Stimulated activated CD4-positive, alpha-beta T cell treated with anti-CD3 and anti-CD28 coated beads, Interleukin-15, amount 100 ng/mL, for 24 hours (primary cell): ENCODE measurements around the gene DLL3.
"Not testable (repeated sequence)": the region's sequence is repeated elsewhere in the genome, so short reads cannot be mapped to it uniquely, and the experiment has no call there.

Experiments used
- DNase-seq: peaks from one replicate; pipeline ENCODE4 v3.0.0-alpha.2; 2020

Gene DLL3

GRCh38 chr19:39498798-39499642, at the start of gene DLL3:
DLL3 (plus strand) TSS chr19:39498947; CDS start chr19:39498975, 28 bp downstream.
- peak; percentile 41 for DNase-seq

GRCh38 chr19:39449116-39449797, 49.5 kb upstream of the DLL3 start:
- DNase-seq = no peak

- DNase-seq = not testable (repeated sequence)
These were observed 47.5 kb upstream of the DLL3 start for GRCh38 chr19:39451257-39451656.

GRCh38 chr19:39463403-39463802, 35.3 kb upstream of the DLL3 start:
- no peak for DNase-seq

GRCh38 chr19:39465956-39466747, 32.6 kb upstream of the DLL3 start:
- DNase-seq = no peak

GRCh38 chr19:39467941-39468340, 30.8 kb upstream of the DLL3 start:
- no peak for DNase-seq

- DNase-seq = no peak
These were observed 29.7 kb upstream of the DLL3 start for GRCh38 chr19:39469036-39469435.

GRCh38 chr19:39469567-39469966, 29.2 kb upstream of the DLL3 start:
- no peak for DNase-seq

GRCh38 chr19:39470724-39471339, 27.9 kb upstream of the DLL3 start:
- peak; percentile 24 for DNase-seq

GRCh38 chr19:39471756-39472536, 26.8 kb upstream of the DLL3 start:
- no peak for DNase-seq

- no peak for DNase-seq
These were observed 25.9 kb upstream of the DLL3 start for GRCh38 chr19:39472746-39473442.

GRCh38 chr19:39473443-39473960, 25.2 kb upstream of the DLL3 start:
- DNase-seq = no peak

GRCh38 chr19:39474139-39474620, 24.6 kb upstream of the DLL3 start:
- DNase-seq = peak; percentile 81

- no peak for DNase-seq
These were observed 23.0 kb upstream of the DLL3 start for GRCh38 chr19:39475748-39476147.

- DNase-seq = not testable (repeated sequence)
These were observed 19.4 kb upstream of the DLL3 start for GRCh38 chr19:39479319-39479801.

GRCh38 chr19:39479916-39480315, 18.8 kb upstream of the DLL3 start:
- DNase-seq = no peak

- DNase-seq = peak; percentile 100
These were observed 18.2 kb upstream of the DLL3 start, which contains the start of gene TIMM50 for GRCh38 chr19:39480337-39481228. TIMM50 (plus strand) TSS chr19:39480838; CDS start chr19:39480854, 16 bp downstream.

- no peak for DNase-seq
These were observed 17.6 kb upstream of the DLL3 start for GRCh38 chr19:39481229-39481545.

- DNase-seq = no peak
These were observed 17.1 kb upstream of the DLL3 start for GRCh38 chr19:39481676-39482075.

GRCh38 chr19:39483141-39483540, 15.6 kb upstream of the DLL3 start:
- DNase-seq = no peak
